Measurements from ENCODE around the gene ATP8B2.
"Not testable (repeated sequence)": the region's sequence is repeated elsewhere in the genome, so short reads cannot be mapped to it uniquely, and the experiment has no call there.

Gene ATP8B2, protein sequence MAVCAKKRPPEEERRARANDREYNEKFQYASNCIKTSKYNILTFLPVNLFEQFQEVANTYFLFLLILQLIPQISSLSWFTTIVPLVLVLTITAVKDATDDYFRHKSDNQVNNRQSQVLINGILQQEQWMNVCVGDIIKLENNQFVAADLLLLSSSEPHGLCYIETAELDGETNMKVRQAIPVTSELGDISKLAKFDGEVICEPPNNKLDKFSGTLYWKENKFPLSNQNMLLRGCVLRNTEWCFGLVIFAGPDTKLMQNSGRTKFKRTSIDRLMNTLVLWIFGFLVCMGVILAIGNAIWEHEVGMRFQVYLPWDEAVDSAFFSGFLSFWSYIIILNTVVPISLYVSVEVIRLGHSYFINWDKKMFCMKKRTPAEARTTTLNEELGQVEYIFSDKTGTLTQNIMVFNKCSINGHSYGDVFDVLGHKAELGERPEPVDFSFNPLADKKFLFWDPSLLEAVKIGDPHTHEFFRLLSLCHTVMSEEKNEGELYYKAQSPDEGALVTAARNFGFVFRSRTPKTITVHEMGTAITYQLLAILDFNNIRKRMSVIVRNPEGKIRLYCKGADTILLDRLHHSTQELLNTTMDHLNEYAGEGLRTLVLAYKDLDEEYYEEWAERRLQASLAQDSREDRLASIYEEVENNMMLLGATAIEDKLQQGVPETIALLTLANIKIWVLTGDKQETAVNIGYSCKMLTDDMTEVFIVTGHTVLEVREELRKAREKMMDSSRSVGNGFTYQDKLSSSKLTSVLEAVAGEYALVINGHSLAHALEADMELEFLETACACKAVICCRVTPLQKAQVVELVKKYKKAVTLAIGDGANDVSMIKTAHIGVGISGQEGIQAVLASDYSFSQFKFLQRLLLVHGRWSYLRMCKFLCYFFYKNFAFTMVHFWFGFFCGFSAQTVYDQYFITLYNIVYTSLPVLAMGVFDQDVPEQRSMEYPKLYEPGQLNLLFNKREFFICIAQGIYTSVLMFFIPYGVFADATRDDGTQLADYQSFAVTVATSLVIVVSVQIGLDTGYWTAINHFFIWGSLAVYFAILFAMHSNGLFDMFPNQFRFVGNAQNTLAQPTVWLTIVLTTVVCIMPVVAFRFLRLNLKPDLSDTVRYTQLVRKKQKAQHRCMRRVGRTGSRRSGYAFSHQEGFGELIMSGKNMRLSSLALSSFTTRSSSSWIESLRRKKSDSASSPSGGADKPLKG

GRCh38 chr1:154324669-154325582 is at the start of gene ATP8B2:
ATP8B2 (plus strand) TSS chr1:154325525; CDS start chr1:154328142, 2,617 bp downstream.
- DNase-seq (ENCODE audit: low read depth) = peak; percentile 48

GRCh38 chr1:154276797-154277196 is 48.5 kb upstream of the ATP8B2 start:
- DNase-seq (ENCODE audit: low read depth) = no peak

DNA sequence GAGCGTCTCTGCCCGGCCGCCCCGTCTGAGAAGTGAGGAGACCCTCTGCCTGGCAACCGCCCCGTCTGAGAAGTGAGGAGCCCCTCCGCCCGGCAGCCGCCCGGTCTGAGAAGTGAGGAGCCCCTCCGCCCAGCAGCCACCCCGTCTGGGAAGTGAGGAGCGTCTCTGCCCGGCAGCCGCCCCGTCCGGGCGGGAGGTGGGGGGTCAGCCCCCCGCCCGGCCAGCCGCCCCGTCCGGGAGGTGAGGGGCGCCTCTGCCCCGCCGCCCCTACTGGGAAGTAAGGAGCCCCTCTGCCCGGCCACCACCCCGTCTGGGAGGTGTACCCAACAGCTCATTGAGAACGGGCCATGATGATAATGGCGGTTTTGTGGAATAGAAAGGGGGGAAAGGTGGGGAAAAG is 37.7 kb upstream of the ATP8B2 start:
- not testable (repeated sequence) for DNase-seq (ENCODE audit: low read depth)

GRCh38 chr1:154288661-154289060 is 36.7 kb upstream of the ATP8B2 start:
- no peak for DNase-seq (ENCODE audit: low read depth)

GRCh38 chr1:154290921-154291320 is 34.4 kb upstream of the ATP8B2 start:
- no peak for DNase-seq (ENCODE audit: low read depth)

GRCh38 chr1:154295408-154296235 is 29.7 kb upstream of the ATP8B2 start:
- DNase-seq (ENCODE audit: low read depth) = no peak

GRCh38 chr1:154301582-154301981 is 23.7 kb upstream of the ATP8B2 start:
- no peak for DNase-seq (ENCODE audit: low read depth)

DNA sequence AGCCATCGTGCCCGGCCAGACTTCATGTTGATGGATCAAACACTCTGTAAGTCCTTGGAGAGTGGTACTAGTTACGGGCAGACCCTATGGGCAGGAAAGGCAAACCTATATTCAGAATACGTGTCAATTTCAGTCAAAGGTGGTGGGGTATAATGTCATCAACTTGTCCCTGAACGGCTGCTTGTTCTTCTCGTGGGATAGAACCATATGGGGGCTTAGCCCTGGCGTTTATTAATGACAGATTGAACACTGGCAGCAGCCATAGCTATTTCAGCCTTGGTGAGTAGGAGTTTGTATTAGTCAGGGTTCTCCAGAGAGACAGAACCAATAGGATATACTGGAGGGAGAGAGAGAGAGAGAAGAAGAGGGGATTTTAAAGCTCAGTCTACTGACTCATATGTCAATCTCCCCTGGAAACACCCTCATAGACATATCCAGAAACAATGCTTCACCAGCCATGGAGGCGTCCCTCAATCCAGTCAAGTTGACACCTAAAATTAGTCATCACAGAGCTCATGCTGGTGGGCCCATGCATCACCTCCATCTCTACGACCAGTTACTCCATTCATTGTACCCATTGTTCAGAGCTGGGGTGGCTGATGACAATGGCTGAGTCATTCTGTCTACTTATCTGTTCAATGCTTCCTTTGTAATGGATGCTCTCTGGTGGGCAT is 20.5 kb upstream of the ATP8B2 start:
- DNase-seq (ENCODE audit: low read depth) = no peak

- peak; percentile 38 for DNase-seq (ENCODE audit: low read depth)
These were observed 19.2 kb upstream of the ATP8B2 start for GRCh38 chr1:154306151-154306550.

- not testable (repeated sequence) for DNase-seq (ENCODE audit: low read depth)
These were observed 17.6 kb upstream of the ATP8B2 start for GRCh38 chr1:154307670-154308270.

- DNase-seq (ENCODE audit: low read depth) = not testable (repeated sequence)
These were observed 16.2 kb upstream of the ATP8B2 start for GRCh38 chr1:154309136-154309535.

DNA sequence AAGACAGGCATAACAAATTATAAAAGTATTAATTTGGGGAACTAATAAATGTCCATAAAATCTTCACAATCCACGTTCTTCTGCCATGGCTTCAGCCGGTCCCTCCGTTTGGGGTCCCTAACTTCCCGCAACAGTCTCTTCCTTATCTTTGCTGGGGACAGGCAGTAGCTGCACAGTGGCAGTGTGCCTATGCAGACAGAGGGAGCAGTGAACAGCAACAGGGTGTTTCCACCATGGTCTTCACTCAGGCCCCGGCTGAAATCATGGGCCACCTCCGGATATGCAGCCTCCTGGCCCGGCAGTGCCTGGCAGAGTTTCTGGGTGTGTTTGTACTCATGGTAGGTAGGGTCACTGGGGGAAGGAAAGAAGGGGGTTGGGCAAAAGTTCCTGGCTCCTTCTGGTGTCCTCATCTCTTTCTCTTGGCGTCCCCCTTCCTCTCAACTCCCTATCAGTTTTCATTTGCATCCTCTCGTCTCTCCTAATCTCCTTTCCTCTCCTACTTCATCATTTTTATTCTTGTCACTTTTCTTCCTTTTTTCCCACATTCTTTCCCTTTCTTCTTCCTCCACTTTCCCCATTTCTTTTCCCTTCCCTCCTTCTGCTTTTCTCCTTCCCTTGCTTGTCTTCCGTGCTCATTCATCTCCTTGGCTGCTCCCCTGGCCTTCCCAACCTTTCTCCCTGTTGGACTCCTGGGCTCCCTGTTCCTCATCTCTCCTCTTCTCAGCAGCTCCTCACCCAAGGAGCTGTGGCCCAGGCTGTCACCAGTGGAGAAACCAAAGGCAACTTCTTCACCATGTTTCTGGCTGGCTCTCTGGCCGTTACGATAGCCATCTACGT is 12.9 kb upstream of the ATP8B2 start:
- DNase-seq (ENCODE audit: low read depth) = not testable (repeated sequence)

DNA sequence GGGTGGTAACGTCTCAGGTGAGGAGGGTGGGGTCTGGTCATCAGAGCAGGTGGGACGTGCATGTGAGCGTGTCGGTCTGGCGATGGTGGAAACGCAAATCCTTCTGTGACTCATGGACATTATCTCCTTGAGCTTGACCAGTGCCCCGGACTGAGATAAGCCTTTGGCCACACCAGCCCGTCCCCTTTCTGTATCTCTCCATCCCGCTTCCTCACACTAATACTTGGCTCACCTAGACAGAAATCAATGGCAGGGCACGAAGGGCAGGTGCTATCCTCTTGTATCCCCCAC is 12.3 kb upstream of the ATP8B2 start:
- no peak for DNase-seq (ENCODE audit: low read depth)

DNA sequence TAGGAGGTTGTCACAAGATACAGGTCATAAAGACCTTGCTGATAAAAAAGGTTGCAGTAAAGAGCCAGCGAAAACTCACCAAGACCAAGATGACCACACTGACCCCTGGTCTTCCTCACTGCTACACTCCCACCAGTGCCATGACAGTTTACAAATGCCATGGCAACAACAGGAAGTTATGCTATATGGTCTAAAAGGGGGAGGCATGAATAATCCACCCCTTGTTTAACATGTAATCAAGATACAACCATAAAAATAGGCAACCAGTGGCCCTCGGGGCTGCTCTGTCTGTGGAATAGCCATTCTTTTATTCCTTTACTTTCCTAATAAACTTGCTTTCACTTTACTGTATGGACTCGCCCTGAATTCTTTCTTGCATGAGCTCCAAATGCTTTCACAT is 11.1 kb upstream of the ATP8B2 start:
- not testable (repeated sequence) for DNase-seq (ENCODE audit: low read depth)

DNA sequence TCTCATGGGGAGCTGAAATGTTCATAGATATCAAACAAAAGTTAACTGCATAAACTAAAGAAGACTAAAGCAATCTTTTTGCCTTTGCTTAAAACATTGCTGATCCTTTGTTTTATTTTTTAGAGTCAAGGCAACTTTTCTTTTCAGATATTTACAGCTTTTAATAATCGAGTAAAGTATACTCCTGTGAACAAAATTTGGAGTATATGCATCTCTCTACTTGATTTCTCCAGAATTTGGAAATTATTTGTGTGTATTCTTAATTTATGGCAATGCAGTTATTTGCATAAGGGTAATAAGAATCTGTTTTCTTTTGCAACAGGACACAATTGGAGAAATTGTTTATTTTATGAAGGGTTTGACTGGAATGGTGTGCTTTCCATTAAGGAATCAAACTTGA is 8.6 kb upstream of the ATP8B2 start:
- DNase-seq (ENCODE audit: low read depth) = no peak

DNA sequence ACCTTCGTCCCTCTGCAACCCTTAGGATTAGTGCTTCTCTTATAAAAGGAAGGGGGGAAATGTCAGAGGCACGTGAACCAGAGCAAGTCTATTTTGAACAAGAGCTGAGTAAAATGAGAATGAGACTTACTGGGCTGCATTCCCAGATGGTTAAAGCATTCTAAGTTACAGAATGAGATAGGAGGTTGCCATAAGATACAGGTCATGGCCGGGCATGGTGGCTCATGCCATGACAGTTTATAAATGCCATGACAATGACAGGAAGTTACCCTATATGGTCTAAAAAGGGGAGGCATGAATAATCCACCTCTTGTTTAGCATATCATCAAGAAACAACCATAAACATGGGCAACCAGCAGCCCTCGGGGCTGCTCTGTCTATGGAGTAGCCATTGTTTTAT is 6.9 kb upstream of the ATP8B2 start:
- DNase-seq (ENCODE audit: low read depth) = no peak

GRCh38 chr1:154320882-154321608 is 4.3 kb upstream of the ATP8B2 start, which contains the start of gene AQP10:
AQP10 (plus strand) TSS chr1:154321093; CDS start chr1:154321156, 63 bp downstream.
- no peak for DNase-seq (ENCODE audit: low read depth)

DNA sequence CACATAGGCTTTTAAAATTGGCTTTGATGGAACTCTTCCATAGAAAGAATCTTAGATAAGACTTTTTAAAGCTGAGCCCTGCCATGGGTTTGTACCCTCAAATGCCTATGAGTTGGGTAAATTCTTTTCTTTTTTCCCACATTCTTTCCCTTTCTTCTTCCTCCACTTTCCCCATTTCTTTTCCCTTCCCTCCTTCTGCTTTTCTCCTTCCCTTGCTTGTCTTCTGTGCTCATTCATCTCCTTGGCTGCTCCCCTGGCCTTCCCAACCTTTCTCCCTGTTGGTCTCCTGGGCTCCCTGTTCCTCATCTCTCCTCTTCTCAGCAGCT is 3.8 kb upstream of the ATP8B2 start:
- not testable (repeated sequence) for DNase-seq (ENCODE audit: low read depth)
